PC-3 (cell line): ENCODE data around the gene MSI2.

Experiments used
- CTCF ChIP-seq: fragments of 300-600 bp; sonication (generic); conservative IDR thresholded peaks from 2 replicates; pipeline ENCODE4 v1.5.1; 2017; ENCODE audit warnings: antibody characterized with exemption, low read depth, mild to moderate bottlenecking, low read length
- EZH2phosphoT487 ChIP-seq: fragments of 300-600 bp; sonication (generic); IDR thresholded peaks from 2 replicates; pipeline ENCODE4 v1.6.1; 2018; ENCODE audit warnings: mild to moderate bottlenecking, antibody characterized with exemption, low read length, borderline replicate concordance

- TF ChIP-seq CTCF (no peak), EZH2phosphoT487 (no peak)
These were observed 399.2 kb downstream of the MSI2 start for GRCh38 chr17:57655553-57655952.
